Liver (tissue), 9 donors: ENCODE measurements around the gene LRCOL1. TPM values are rescaled to one million over a fixed set of nuclear protein-coding genes. Genes with fewer than 3 reads are reported as not detected.

ENCODE experiments used
- DNase-seq: peaks from one replicate; pipeline ENCODE4 v3.0.0-alpha.2; 2017; ENCODE audit warnings: low spot score
- H3K27ac ChIP-seq, 2 donors: one replicate each; pipeline ENCODE4 v1.7.0; 2013; ENCODE audit warnings: inconsistent platforms in 2 of 2, low read length in 2 of 2, control low read depth in 1 of 2, low read depth in 1 of 2, mild to moderate bottlenecking in 1 of 2
- H3K27me3 ChIP-seq, 4 donors: one replicate each; pipeline versions ENCODE4 v1.6.1 to v1.7.0; 2013; ENCODE audit warnings: low read length in 3 of 4, inconsistent platforms in 1 of 4, mild to moderate bottlenecking in 1 of 4, moderate library complexity in 1 of 4; ENCODE audit not compliant: control insufficient read depth in 4 of 4, insufficient read depth in 4 of 4
- H3K36me3 ChIP-seq, 4 donors: one replicate each; pipeline versions ENCODE4 v1.6.1 to v1.7.0; 2013; ENCODE audit warnings: low read length in 3 of 4, mild to moderate bottlenecking in 3 of 4, low read depth in 1 of 4, moderate library complexity in 1 of 4; ENCODE audit not compliant: control insufficient read depth in 4 of 4, insufficient read depth in 3 of 4
- H3K4me1 ChIP-seq, 4 donors: one replicate each; pipeline versions ENCODE4 v1.6.1 to v1.7.0; 2013; ENCODE audit warnings: low read length in 3 of 4, mild to moderate bottlenecking in 3 of 4, moderate library complexity in 1 of 4; ENCODE audit not compliant: control insufficient read depth in 4 of 4, insufficient read depth in 4 of 4
- H3K4me3 ChIP-seq, 3 donors: one replicate each; pipeline versions ENCODE4 v1.6.1 to v1.7.0; 2013; ENCODE audit warnings: low read length in 3 of 3, control low read depth in 1 of 3, low read depth in 1 of 3, mild to moderate bottlenecking in 1 of 3
- H3K9ac ChIP-seq, 2 donors: one replicate each; pipeline ENCODE4 v1.7.0; 2013; ENCODE audit warnings: low read length in 2 of 2, mild to moderate bottlenecking in 2 of 2, moderate library complexity in 2 of 2, control low read depth in 1 of 2, low read depth in 1 of 2
- H3K9me3 ChIP-seq, 4 donors: one replicate each; pipeline versions ENCODE4 v1.6.1 to v1.7.0; 2013; ENCODE audit warnings: low read length in 3 of 4; ENCODE audit not compliant: control insufficient read depth in 4 of 4
- EGR1 ChIP-seq, 2 donors: IDR thresholded peaks; 2 replicates each; pipeline ENCODE4 v1.6.1; 2016 to 2018; ENCODE audit warnings: antibody characterized with exemption in 2 of 2, low read depth in 2 of 2
- FOXA1 ChIP-seq: IDR thresholded peaks from 2 replicates; pipeline ENCODE4 v1.6.1; 2016; ENCODE audit warnings: antibody characterized with exemption
- FOXA2 ChIP-seq: IDR thresholded peaks from 2 replicates; pipeline ENCODE4 v1.6.1; 2016; ENCODE audit warnings: antibody characterized with exemption
- GABPA ChIP-seq, 2 donors: IDR thresholded peaks in 1 of 2; conservative IDR thresholded peaks in 1 of 2; 2 replicates each; pipeline ENCODE4 v1.6.1; 2016; ENCODE audit warnings: antibody characterized with exemption in 2 of 2, mild to moderate bottlenecking in 1 of 2, moderate library complexity in 1 of 2
- HNF4A ChIP-seq, 2 donors: conservative IDR thresholded peaks; 2 replicates each; pipeline ENCODE4 v1.6.1; 2016; ENCODE audit warnings: antibody characterized with exemption in 2 of 2, mild to moderate bottlenecking in 2 of 2
- HNF4G ChIP-seq: IDR thresholded peaks from 2 replicates; pipeline ENCODE4 v1.6.1; 2016; ENCODE audit warnings: antibody characterized with exemption
- JUND ChIP-seq, 2 donors: IDR thresholded peaks; 2 replicates each; pipeline ENCODE4 v1.6.1; 2016; ENCODE audit warnings: antibody characterized with exemption in 2 of 2
- MAX ChIP-seq: IDR thresholded peaks from 2 replicates; pipeline ENCODE4 v1.6.1; 2016; ENCODE audit warnings: antibody characterized with exemption
- NR2F2 ChIP-seq: IDR thresholded peaks from 2 replicates; pipeline ENCODE4 v1.6.1; 2016; ENCODE audit warnings: antibody characterized with exemption
- RAD21 ChIP-seq, 2 donors: IDR thresholded peaks; 2 replicates each; pipeline ENCODE4 v1.6.1; 2016; ENCODE audit warnings: antibody characterized with exemption in 2 of 2, mild to moderate bottlenecking in 2 of 2
- RXRA ChIP-seq, 2 donors: IDR thresholded peaks; 2 replicates each; pipeline ENCODE4 v1.6.1; 2017 to 2018; ENCODE audit warnings: antibody characterized with exemption in 2 of 2, mild to moderate bottlenecking in 1 of 2
- SP1 ChIP-seq: IDR thresholded peaks from 2 replicates; pipeline ENCODE4 v1.6.1; 2018; ENCODE audit warnings: antibody characterized with exemption, mild to moderate bottlenecking
- TAF1 ChIP-seq: conservative IDR thresholded peaks from 2 replicates; pipeline ENCODE4 v1.6.1; 2016; ENCODE audit warnings: antibody characterized with exemption, mild to moderate bottlenecking
- YY1 ChIP-seq: IDR thresholded peaks from 2 replicates; pipeline ENCODE4 v1.6.1; 2016; ENCODE audit warnings: antibody characterized with exemption, mild to moderate bottlenecking
- WGBS: extraction: QIAGEN DNeasy Blood & Tissue Kit; methylation state at CpG from one replicate; pipeline ENCODE4 v1.1.7; 2013; 5-methylcytosine and 5-hydroxymethylcytosine counted together
- polyA plus RNA-seq, 2 donors: library from polyadenylated mRNA; stranded (reverse) in 1 of 2; unstranded in 1 of 2; fragments of 200-250 nt in 1 of 2; fragments of >200 nt in 1 of 2; fragmentation: Nextera tagmentation in 1 of 2; extraction: Ambion mirVana in 1 of 2; gene quantifications; one replicate each; pipeline versions ENCODE4 v1.2.1 to v1.2.3, GENCODE V29; 2013 to 2015
- total RNA-seq, 2 donors: library from RNA; depleted of rRNA; stranded (reverse); fragments of >200 nt; gene quantifications; one replicate each; pipeline ENCODE4 v1.2.3, GENCODE V29; 2014
- TF ChIP-seq, protein P1 (sequence below): IDR thresholded peaks from 2 replicates; pipeline ENCODE4 v1.6.1; 2016; ENCODE audit warnings: antibody characterized with exemption
- TF ChIP-seq, protein P2 (sequence below): IDR thresholded peaks from 2 replicates; pipeline ENCODE4 v1.6.1; 2016; ENCODE audit warnings: antibody characterized with exemption
- TF ChIP-seq, protein P3 (sequence below): IDR thresholded peaks from 2 replicates; pipeline ENCODE4 v1.6.1; 2016; ENCODE audit warnings: antibody characterized with exemption, mild to moderate bottlenecking
- TF ChIP-seq, protein P4 (sequence below): fragments of 150-350 bp; IDR thresholded peaks from 2 replicates; pipeline ENCODE4 v1.5.1; 2017; ENCODE audit warnings: improper control_type of control experiment, low read depth, low read length; ENCODE audit not compliant: missing input control
- donor health status: healthy.
- donor health status: healthy.
- donor health status: healthy.
- donor health status: healthy.
- donor health status: healthy.

LRCOL1 gene
- total and polyA plus RNA-seq, 4 donors, result 2.6 to 40.7 (median 5.9) TPM; not detected in 1

GRCh38 chr12:132618683-132619043, 8.3 kb upstream of the LRCOL1 start, which contains the start of gene P2RX2:
Gene P2RX2 (plus strand): TSS chr12:132618776. CDS start chr12:132618817, 41 bp downstream.
- H3K4me1 ChIP-seq, result peaks cover 4 to 10% (median 8%) of the 10 kb centered on the region in 4 donors
- no peak within 1 kb of the TSS for H3K9ac ChIP-seq
- no peaks in the 10 kb centered on the region for H3K36me3 ChIP-seq
- H3K27me3 ChIP-seq, result peaks cover 0 to 6% (median 0%) of the 10 kb centered on the region in 4 donors
- 11% methylated on average over 49 of the region's 49 CpGs for WGBS
- H3K4me3 ChIP-seq, result peak within 1 kb of the TSS in 1 of 3 donors; percentile 34
- no peak for TF ChIP-seq HNF4G
- no peak for TF ChIP-seq TAF1
- no peak for TF ChIP-seq JUND (IDR thresholded peaks at IDR 0.05)
- TF ChIP-seq SP1, result no peak
- no peak for TF ChIP-seq EGR1 (IDR thresholded peaks at IDR 0.05; ENCODE audit: low read depth in 2 of 2)
- H3K9me3 ChIP-seq, result peaks cover 0 to 5% (median 1%) of the 10 kb centered on the region in 4 donors
- no peak within 1 kb of the TSS for H3K27ac ChIP-seq
- no peak for DNase-seq

GRCh38 chr12:132617822-132618682, 7.7 kb upstream of the LRCOL1 start:
- no peak for DNase-seq
- H3K4me3 ChIP-seq, result peak overlapping the region in 1 of 3 donors; percentile 34
- peaks cover 0 to 6% (median 0%) of the 10 kb centered on the region in 4 donors for H3K27me3 ChIP-seq
- TF ChIP-seq FOXA1, result no peak
- TF ChIP-seq, protein P1, sequence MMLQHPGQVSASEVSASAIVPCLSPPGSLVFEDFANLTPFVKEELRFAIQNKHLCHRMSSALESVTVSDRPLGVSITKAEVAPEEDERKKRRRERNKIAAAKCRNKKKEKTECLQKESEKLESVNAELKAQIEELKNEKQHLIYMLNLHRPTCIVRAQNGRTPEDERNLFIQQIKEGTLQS, result no peak
- no peak for TF ChIP-seq GABPA (IDR thresholded peaks at IDR 0.05 in 1 of 2, conservative IDR thresholded peaks at IDR 0.05 in 1 of 2)
- no peak for TF ChIP-seq SP1
- TF ChIP-seq HNF4G, result no peak
- TF ChIP-seq, protein P2, sequence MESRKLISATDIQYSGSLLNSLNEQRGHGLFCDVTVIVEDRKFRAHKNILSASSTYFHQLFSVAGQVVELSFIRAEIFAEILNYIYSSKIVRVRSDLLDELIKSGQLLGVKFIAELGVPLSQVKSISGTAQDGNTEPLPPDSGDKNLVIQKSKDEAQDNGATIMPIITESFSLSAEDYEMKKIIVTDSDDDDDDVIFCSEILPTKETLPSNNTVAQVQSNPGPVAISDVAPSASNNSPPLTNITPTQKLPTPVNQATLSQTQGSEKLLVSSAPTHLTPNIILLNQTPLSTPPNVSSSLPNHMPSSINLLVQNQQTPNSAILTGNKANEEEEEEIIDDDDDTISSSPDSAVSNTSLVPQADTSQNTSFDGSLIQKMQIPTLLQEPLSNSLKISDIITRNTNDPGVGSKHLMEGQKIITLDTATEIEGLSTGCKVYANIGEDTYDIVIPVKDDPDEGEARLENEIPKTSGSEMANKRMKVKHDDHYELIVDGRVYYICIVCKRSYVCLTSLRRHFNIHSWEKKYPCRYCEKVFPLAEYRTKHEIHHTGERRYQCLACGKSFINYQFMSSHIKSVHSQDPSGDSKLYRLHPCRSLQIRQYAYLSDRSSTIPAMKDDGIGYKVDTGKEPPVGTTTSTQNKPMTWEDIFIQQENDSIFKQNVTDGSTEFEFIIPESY, result no peak
- TF ChIP-seq JUND (IDR thresholded peaks at IDR 0.05), result no peak
- no peak for TF ChIP-seq MAX
- TF ChIP-seq, protein P3, sequence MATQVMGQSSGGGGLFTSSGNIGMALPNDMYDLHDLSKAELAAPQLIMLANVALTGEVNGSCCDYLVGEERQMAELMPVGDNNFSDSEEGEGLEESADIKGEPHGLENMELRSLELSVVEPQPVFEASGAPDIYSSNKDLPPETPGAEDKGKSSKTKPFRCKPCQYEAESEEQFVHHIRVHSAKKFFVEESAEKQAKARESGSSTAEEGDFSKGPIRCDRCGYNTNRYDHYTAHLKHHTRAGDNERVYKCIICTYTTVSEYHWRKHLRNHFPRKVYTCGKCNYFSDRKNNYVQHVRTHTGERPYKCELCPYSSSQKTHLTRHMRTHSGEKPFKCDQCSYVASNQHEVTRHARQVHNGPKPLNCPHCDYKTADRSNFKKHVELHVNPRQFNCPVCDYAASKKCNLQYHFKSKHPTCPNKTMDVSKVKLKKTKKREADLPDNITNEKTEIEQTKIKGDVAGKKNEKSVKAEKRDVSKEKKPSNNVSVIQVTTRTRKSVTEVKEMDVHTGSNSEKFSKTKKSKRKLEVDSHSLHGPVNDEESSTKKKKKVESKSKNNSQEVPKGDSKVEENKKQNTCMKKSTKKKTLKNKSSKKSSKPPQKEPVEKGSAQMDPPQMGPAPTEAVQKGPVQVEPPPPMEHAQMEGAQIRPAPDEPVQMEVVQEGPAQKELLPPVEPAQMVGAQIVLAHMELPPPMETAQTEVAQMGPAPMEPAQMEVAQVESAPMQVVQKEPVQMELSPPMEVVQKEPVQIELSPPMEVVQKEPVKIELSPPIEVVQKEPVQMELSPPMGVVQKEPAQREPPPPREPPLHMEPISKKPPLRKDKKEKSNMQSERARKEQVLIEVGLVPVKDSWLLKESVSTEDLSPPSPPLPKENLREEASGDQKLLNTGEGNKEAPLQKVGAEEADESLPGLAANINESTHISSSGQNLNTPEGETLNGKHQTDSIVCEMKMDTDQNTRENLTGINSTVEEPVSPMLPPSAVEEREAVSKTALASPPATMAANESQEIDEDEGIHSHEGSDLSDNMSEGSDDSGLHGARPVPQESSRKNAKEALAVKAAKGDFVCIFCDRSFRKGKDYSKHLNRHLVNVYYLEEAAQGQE, result no peak
- no peak for TF ChIP-seq RAD21 (IDR thresholded peaks at IDR 0.05)
- TF ChIP-seq RXRA (IDR thresholded peaks at IDR 0.05), result no peak
- TF ChIP-seq HNF4A (conservative IDR thresholded peaks at IDR 0.05), result no peak
- TF ChIP-seq YY1, result no peak
- TF ChIP-seq EGR1 (IDR thresholded peaks at IDR 0.05; ENCODE audit: low read depth in 2 of 2), result no peak
- TF ChIP-seq NR2F2, result no peak
- no peak for TF ChIP-seq TAF1
- TF ChIP-seq, protein P4, sequence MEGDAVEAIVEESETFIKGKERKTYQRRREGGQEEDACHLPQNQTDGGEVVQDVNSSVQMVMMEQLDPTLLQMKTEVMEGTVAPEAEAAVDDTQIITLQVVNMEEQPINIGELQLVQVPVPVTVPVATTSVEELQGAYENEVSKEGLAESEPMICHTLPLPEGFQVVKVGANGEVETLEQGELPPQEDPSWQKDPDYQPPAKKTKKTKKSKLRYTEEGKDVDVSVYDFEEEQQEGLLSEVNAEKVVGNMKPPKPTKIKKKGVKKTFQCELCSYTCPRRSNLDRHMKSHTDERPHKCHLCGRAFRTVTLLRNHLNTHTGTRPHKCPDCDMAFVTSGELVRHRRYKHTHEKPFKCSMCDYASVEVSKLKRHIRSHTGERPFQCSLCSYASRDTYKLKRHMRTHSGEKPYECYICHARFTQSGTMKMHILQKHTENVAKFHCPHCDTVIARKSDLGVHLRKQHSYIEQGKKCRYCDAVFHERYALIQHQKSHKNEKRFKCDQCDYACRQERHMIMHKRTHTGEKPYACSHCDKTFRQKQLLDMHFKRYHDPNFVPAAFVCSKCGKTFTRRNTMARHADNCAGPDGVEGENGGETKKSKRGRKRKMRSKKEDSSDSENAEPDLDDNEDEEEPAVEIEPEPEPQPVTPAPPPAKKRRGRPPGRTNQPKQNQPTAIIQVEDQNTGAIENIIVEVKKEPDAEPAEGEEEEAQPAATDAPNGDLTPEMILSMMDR, result no peak
- TF ChIP-seq FOXA2, result no peak
- no peak overlapping the region for H3K9ac ChIP-seq
- no peak overlapping the region for H3K27ac ChIP-seq
- peaks cover 4 to 10% (median 8%) of the 10 kb centered on the region in 4 donors for H3K4me1 ChIP-seq
- 11% methylated on average over 51 of the region's 51 CpGs for WGBS
- H3K9me3 ChIP-seq, result peaks cover 0 to 5% (median 1%) of the 10 kb centered on the region in 4 donors
- no peaks in the 10 kb centered on the region for H3K36me3 ChIP-seq
